HG03108 (cell line): ENCODE results near the gene CACTIN.
"Not testable (repeated sequence)": the region's sequence is repeated elsewhere in the genome, so short reads cannot be mapped to it uniquely, and the experiment has no call there.

Experiments
- ATAC-seq: cut with Tn5 transposase; IDR thresholded peaks from one replicate; pipeline ENCODE4 v1.9.1; 2021; ENCODE audit warnings: moderate library complexity; ENCODE audit not compliant: unreplicated experiment

The CACTIN gene

DNA sequence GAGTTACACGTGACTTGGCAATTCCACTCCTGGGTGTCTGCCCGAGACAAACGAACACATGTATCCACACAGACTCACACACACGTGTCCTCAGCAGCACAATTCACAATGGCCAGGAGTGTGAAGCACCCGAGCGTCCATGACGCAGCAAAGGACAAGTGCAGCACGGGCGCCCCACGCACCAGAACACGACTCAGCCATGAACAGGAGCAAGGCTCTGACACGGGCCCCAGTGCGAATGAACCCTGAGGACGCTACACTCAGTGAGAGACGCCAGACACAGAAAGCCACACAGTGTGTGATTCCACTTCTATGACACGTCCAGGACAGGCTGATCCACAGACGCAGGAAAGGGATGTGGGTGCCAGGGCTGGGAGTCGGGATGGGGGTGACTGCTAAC lies 37.2 kb upstream of the CACTIN start:
- ATAC-seq, result no peak

DNA sequence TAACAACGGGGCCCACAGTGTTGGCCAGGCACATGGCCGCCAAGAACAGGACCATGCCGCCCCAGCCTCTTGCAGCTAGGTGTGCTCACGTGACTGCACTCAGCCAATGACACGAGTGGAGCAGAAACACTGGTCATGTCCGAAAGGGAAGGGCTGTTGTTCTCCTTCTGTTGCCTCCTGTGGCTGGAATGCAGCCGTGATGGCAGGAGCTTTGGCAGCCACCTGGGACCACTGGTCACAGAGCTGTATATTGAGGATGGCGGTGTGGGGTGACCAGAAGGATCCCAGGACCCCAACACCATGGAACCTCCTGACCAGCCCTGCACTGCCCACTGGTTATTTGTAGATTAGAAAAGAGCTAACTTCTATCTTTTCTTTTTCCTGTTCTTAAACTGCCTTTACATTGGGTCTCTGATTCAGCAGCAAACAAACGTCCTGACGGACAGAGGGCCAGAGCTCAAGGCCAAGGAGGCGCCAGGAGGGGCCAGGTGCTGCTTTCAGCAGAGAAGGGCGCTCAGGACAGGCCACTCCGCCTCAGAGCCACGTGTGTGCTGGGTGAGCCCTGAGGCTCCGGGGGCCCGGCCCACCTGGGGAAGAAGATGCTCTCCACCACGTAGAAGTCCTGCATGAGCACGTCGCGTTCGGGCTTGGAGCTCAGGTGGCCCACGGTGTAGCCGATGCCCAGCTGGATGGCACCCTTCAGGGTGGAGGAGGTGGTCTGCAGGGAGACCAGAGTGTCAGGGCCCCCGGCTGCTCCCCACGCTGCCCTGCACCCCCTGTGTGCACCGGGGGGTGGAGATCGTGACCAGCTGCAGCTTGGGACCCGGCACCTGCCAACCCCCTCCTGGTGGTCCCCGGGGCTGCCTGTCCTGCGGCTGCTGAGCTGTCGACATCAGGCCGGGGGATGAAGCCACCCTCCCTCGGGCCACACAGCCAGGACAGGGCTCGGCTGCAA lies 35.0 kb upstream of the CACTIN start:
- ATAC-seq, result no peak

DNA sequence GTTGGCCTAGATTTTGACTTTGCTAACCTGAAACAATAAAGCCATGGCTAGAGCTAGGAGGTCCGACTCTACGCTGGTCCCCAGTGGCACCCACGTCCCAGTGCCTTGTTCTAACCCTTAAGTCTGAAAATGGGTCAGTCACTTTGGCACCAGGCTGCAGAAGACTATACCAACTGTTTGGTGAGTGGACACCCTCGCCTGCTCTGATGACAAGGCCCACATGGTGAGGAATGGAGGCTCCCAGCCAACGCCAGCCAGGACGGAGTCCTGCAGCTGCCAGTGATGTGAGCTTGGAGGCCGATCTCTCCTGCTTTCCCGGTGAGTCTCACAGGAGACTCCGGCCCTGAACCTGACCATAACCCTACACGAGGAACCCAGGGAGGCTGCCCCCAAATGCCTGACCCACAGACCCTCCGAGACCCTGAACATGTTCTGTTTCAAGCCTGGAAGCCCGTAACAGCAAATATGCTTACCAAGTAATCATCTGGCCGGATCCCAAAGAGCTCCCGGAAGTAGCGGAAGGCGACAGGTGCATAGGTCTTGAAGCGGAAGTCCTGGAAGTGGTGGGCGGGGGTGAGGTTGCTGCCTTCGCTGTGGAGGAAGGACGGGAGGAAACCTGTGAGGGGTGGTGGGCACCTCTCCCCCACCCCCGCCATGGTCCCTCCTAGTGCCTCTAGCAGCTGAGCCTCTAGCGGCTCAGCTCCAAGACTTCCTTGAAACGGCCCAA lies 34.1 kb upstream of the CACTIN start:
- no peak for ATAC-seq

DNA sequence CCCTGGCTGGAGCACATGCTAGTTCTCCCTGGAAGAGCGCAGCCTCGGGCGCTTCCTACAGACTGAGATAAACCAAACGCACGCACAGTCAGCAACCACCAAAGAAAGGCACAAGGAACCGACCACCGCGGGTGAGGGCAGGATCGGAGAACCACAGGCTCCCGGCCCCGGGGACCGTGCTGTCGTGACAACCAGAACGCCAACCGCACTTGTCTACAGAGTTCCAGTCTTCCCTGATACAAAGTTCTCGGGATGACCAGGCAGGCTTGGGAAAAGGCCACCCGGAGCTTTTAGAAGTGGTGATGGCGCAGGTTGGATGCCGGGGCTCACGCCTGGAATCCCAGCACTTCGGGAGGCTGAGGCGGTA lies 33.1 kb upstream of the CACTIN start:
- ATAC-seq, result no peak

DNA sequence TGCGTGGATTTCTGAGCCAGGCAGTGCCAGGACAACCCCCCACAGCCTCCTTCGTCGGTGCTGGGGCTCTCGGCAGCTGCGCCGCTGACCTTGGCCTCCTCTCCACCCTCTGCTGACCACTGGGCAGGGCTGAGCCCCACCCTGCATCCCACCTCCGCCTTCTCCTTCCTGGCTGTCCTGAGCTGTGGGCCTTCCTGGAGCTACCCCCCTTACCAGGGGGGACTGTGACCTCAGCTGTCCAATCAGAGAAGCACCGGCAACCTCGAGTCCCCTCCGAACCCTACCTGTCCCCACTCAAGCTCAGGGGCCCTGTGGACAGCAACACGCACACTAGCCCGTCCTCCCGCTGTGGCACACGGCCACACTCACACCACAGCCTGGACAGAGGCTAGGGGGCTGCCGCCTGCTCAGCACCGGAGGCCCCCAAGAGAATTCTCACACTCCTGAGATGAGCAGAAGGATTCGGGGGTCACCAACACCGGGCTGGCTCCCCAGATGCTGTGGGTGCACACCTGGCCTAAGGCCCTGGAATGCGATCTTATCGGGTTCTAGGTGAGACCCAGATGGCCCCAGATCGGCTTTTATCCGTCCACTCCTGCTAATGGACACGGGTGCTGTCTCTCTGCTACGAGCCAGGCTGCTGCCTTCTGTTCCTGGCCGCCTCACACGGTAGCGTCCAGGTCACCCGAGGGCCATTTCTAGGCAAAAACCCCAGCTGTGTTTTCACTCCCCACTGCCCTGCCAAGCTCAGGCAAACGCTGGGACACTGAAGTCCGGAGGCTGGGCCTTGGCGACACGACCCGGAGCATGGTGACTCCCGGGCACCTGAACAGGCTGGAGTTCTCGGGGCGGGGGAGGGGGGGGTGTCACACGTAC lies 32.5 kb upstream of the CACTIN start:
- ATAC-seq, result no peak

DNA sequence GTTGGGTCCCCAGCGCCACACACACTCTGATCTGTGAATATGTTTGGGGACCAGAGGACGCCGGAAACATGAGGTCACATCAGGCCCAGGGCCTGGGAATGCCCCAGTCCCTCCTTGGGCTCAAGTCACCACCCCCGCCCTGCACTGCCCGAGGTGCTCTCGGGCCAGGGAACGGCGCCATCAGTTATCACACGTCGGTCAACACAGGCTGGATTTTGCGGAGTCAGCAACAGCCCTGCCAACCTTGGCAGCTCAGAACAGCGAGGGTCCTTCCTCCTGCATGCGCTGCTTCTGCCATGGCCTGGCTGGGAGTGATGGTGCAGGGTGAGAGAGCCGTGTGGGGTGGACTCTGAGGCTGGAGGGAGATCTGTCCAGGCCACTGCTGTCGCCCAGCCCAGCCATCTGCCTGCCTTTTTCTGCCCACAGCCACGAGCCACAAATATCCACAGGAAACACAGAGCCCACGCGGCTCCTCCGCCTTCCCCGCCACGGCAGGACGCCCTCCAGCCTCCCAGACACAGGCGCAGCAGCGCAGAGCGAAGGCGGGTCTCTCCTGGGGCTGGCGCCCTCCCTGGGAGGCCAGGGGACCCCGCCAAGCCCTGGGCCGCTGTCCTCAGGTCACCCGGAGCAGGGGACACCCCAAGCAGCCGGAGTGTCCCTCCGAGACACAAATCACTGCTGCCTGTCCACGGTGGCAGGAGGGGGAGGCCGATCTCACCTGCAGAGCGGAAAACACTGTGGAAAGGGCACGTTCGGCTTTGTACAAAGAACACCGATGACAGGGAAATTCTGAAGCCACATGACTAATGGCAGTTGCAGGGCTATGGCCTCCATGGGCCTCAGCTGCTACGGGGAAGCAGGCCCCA lies 31.6 kb upstream of the CACTIN start:
- ATAC-seq, result no peak

DNA sequence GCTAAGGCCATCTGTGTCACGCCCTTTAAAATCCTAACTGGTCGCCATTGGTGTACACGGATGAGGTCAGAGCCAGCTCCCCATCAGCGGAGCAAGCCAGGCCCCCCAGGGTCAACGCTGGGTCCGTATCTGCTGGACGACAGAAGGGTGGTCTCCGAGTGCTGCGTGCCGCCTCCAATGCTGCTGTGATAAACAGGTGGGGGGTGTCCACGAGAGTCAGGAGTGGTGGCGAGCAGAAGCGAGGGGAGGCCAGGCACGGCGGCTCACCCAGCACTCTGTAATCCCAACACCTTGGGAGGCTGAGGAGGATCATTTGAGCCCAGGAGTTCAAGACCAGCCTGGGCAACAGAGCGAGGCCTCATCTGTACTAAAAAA lies 30.8 kb upstream of the CACTIN start:
- no peak for ATAC-seq

DNA sequence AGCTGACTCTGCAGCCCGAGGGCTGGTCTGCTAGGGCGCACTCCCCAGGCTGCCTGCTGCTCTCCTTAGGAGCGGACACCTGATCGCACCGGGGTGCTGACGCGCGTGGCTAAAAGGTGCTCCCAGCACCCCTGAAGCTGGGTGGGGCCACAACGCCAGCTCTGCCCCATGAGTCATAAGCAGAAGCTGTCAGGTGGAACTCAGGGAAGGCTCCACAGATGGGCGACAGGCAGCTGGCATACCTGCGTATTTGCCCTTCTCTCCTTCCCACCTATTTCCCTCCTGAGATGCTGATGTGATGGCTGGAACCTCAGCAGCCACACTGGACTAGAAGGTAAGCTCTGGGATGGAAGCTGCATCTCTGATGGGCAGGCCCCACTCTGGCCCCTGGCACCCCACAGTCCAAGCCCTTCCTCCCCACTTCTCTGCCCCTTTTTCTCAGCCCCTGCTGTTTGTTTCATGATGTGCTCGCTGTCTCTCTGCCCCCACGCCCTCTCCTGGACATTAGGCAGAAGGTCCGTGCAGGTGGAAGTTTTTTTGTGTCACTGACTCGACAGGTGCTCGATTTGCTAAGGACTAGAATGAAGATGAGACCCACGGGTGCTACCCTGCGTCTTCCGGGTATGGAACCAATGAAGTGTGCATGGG lies 30.3 kb upstream of the CACTIN start:
- ATAC-seq, result no peak

DNA sequence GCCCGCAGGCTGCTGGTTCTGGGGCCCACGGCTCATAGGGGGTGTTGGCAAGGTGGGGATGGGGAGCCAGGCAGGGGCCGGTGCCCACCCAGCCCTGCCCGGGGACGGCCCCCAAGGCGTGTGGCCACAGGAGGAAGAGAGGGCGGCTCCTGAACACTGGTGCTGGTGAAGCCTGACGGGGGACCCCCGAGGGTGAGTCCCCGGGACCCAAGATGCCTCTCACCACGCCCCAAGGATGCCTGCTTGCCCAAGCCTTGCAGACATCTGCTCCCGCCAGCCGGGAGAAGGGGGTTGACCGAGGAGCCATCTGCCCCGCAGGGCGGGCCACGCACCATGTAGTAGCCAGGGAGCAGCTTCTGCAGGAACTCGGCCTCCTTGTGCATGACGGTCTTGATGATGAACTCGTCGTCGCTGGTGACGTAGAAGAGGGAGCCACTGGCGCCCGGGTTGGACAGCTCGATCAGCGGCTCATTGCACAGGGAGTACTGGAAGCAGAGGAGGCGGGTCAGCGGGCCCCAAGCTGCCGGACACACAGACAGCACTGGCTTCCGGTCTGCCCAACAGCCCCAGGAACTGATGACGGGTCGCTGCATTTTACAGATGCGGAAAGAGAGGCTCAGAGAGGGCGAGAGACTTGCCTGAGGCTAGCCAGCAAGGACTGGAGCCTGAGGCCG lies 29.6 kb upstream of the CACTIN start:
- no peak for ATAC-seq

DNA sequence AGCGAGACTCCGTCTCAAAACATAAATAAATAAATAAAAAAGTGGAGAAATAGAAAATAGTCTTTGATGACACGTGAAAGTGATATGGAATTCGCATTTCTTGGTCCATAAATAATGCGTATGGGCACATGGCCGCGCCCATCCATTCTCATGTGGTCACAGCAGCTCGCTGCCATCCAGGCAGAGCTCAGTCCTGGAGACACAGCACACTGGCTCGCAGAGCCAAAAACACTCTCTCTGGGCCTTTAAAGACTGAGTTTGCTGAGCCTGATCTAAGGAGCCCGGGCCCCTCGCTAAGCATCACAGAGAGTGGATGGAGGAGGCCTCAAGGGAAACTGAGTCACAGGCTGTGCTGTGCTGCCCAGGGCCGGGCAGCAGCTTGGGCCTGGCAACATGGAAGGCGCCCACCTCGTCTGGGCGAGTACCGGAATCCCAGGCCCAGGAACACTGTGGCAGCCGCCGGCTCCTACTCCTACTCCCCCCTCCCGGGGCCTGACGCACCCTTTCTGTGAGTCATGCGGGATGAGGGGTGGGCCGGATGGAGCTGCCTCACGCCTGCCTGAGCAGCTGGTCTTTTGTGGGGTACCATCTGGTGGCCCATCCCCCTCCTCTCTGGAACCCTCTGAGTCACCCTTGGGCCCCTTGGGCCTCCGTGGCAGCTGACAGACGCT lies 28.9 kb upstream of the CACTIN start:
- ATAC-seq, result no peak

DNA sequence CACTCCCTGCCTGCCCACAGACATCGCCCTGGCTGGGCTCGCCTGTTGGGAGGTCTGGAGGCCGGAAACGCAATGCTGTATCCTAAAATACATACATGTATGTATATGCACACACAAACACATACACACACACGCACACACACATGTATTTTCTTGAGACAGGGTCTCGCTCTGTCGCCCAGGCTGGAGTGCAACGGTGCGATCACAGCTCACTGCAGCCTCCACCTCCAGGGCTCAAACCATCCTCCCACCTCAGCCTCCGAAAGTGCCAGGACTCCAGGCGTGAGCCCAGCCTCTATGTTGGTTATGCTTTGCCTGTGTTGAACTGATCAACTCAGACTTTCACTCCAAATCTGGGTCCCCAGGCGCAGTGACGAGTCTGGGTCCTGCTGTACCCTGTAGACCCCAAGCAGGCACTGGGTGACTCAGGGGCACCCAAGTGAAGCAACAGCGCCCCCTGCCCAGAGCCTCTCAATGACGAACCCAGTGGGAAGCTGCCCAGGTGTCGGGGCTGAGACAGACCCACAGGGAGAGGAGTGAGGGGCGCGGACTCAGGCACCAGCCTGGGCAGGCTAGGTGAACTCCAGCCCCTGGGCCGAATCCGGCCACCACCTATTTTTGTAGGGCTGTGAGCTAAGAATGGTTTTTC lies 27.4 kb upstream of the CACTIN start:
- no peak for ATAC-seq

DNA sequence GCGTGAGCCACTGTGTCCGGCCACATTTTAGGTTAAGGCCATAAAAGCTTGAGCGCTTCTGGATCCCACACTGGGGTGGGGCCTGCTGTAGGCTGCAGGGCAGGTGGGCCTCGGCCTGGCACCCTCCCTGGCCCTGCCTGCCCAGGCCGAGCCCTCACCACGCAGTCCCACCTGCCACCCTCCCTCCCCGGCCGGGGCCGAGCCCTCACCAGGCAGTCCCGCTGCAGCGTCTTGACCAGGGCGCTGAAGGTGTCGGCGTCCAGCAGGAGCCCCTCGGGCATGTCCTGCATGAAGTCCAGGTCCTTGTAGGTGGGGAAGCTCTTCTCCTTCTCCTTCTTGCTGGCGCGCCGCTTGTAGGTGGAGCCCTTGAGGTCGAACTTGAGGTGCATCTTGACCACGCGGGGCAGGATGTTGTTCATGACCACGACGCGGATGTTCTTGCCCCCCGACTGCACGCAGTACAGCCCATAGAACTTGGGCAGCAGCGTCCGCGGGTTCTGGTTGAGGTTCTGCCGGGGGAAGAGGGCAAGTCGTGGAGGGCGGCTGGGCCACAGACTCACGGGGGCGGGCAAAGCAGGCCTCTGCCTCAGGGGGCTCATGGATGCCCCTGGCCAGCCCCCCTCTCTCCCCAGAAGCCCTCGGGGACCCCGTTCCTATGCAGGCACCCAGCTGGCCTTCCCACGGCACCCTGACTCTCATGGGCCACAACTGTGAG lies 26.6 kb upstream of the CACTIN start:
- no peak for ATAC-seq

DNA sequence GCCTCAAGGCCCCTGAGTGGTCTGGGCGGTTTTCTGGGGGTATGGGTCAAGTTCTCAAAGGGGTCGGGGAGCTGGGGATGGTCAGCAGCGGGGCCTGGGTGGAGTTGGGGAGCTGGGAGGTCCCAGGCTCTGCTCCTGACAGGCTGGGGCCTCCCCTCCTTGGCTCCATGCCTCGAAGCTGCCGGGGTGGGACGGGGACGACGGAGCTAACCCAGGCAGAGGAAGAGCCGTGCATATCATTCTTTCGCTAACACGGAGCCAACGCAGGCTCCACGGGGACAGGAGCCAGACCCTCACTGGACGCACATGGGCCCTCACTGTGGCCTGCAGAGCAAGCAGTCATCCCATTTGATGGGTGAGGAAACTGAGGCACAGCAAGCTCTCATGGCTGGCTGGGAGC lies 25.8 kb upstream of the CACTIN start:
- ATAC-seq, result no peak

DNA sequence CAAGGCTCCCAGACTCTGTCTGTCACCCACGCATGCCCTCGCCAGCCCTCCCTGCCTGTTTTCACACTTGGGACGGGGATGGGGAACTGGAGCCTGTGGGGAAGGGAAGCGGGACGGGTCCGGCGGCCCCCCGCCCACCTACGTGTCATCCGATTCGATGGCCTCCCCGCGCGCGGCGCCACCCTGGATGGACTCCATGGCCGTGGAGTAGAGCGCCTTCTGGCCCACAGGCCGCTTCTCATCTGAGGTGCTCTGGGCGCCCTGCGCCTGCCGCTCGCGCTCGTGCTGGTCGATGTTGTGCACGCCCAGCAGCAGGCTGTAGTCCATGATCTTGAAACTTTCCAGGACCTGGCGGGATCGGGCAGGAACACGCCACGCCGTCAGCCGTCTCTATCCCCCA lies 25.1 kb upstream of the CACTIN start:
- ATAC-seq, result no peak

DNA sequence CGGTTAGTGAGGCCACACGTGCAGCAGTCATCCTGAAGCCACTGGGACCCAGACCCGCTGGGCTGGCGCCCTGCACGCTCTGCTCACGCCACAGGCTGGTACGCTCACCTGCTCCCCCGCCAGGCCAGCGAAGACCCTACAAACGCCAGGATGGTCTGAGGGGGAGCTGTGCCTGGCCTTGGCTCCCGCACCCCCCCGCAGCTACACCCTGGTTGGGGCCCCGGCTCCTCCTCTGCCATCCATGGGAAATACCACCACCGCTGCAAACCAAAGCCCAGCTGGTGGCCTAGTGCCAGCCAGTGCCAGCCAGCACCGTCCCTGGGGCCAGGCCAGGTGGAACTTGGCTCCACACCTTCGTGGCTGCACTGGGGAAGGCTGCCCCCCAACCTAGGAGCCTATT lies 23.3 kb upstream of the CACTIN start:
- ATAC-seq, result no peak

DNA sequence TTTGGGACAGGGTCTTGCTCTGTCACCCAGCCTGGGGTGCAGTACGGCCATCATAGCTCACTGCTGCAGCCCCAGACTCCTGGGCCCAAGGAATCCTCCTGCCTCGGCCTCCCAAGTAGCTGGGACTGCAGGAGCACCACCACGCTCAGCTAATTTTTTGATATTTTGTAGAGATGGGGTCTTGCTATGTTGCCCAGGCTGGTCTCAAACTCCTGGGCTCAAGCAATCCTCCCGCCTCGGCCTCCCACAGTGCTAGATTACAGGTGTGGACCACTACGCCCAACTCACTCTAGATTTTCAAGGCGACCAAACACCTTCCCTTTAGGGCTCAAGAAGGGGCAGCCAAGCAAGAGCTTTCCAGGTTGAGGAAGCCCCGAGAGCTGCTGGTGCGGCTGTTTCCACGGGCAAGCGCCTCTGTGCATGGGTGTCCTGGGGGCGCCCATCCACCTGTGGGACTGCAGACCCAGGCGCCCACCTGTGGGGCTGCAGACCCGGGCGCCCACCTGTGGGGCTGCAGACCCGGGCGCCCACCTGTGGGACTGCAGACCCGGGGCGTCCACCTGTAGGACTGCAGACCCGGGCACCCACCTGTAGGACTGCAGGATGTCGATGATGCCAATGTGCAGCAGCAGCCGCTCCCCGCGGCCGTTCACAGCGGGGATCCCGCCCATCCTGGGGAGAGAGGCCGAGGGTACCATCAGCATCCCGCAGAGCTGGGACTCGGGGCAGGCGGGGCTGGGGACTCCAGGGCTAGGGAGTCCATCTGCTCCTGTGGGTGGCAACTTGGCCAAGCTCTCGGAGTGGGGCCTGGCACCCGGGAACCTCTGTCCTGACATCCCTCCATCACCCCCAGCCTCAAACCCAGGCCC lies 21.7 kb upstream of the CACTIN start:
- ATAC-seq, result no peak

DNA sequence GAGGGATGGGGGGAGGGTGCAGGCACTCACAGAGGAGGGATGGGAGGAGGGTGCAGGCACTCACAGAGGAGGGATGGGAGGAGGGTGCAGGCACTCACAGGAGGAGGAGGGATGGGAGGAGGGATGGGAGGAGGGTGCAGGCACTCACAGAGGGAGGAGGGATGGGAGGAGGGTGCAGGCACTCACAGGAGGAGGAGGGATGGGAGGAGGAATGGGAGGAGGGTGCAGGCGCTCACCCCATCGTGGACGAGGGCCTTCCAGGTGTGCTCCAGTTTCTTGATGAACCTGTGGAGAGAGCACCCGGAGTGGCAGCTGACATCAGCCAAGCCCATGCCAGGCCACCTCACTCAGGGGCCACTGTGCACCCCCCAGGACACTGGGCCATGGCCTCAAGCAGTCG lies 20.5 kb upstream of the CACTIN start:
- ATAC-seq, result not testable (repeated sequence)
